A549 (cell line): Measurements from ENCODE around the gene PRDM5. TPM values are rescaled to one million over a fixed set of nuclear protein-coding genes. Genes with fewer than 3 reads are reported as not detected.

Experiments
- ATAC-seq, 2 experiments: fragments of 200-7000 bp in 1 of 2; fragments of >200 bp in 1 of 2; cut with Nextera tagmentation in 1 of 2; cut with Tn5 transposase in 1 of 2; 3 replicates each; pipeline versions ENCODE4 v1.8.0 to v1.9.1; 2018 to 2020; ENCODE audit warnings: mild to moderate bottlenecking in 1 of 2, moderate library complexity in 1 of 2
- CTCF ChIA-PET: fragments of 300-600 bp; sonication (Branson Sonifier 250); formaldehyde crosslinking; extraction: SDS; loops from one replicate; lab custom pipeline; 2021; ENCODE audit warnings: antibody characterized with exemption, inconsistent platforms; lab: Yijun Ruan, JAX
- POLR2A ChIA-PET: fragments of 350-600 bp; formaldehyde crosslinking; extraction: SDS; loops from one replicate; lab custom pipeline; 2021; ENCODE audit warnings: antibody characterized with exemption, inconsistent platforms; lab: Yijun Ruan, JAX
- DNase-seq, 2 experiments: peaks; one replicate each; pipeline versions ENCODE4 v3.0.0 to v3.0.0-alpha.2; 2011 to 2016; ENCODE audit warnings: low read depth in 1 of 2, low spot score in 1 of 2
- FAIRE-seq: peaks from 2 replicates; lab custom pipeline; 2011; peaks lifted over from hg19 to GRCh38; lab: Jason Lieb, UNC
- H3K27ac ChIP-seq, 2 experiments: fragments of >200 bp; sonication (Bioruptor Twin); formaldehyde crosslinking; 3 replicates each; pipeline ENCODE4 v1.5.1; 2016 to 2017
- H3K4me1 ChIP-seq: fragments of >200 bp; sonication (Bioruptor Twin); formaldehyde crosslinking; 3 replicates; pipeline ENCODE4 v1.6.1; 2016
- H3K4me2 ChIP-seq: fragments of >200 bp; sonication (Bioruptor Twin); formaldehyde crosslinking; 3 replicates; pipeline ENCODE4 v1.6.1; 2016
- H3K4me3 ChIP-seq: fragments of >200 bp; sonication (Bioruptor Twin); formaldehyde crosslinking; 3 replicates; pipeline ENCODE4 v1.5.1; 2016
- H3K9me3 ChIP-seq: fragments of >200 bp; sonication (Bioruptor Twin); formaldehyde crosslinking; 3 replicates; pipeline ENCODE4 v1.6.1; 2016
- BHLHE40 ChIP-seq: IDR thresholded peaks from 2 replicates; pipeline ENCODE4 v1.6.1; 2012; ENCODE audit warnings: low read depth, low read length, inconsistent platforms
- EHF ChIP-seq: fragments of 250-450 bp; sonication (Bioruptor Pico); IDR thresholded peaks from 2 replicates; pipeline ENCODE4 v1.5.0; 2020; ENCODE audit warnings: mild to moderate bottlenecking
- EP300 ChIP-seq, 2 experiments: fragments of >200 bp; sonication (Bioruptor Twin); formaldehyde crosslinking; IDR thresholded peaks; 2 replicates in 1 of 2; 3 replicates in 1 of 2; pipeline ENCODE4 v1.6.1; 2016 to 2017
- FOXS1 ChIP-seq: fragments of 250-450 bp; sonication (Bioruptor Pico); IDR thresholded peaks from 2 replicates; pipeline ENCODE4 v1.5.0; 2020; ENCODE audit warnings: mild to moderate bottlenecking, moderate library complexity
- GATA3 ChIP-seq: IDR thresholded peaks from 2 replicates; pipeline ENCODE4 v1.6.1; 2012; ENCODE audit warnings: borderline replicate concordance
- HDAC2 ChIP-seq: fragments of 200-600 bp; sonication (generic); IDR thresholded peaks from 2 replicates; pipeline ENCODE4 v1.6.1; 2016
- HOXB5 ChIP-seq: fragments of 250-450 bp; sonication (Bioruptor Pico); IDR thresholded peaks from 2 replicates; pipeline ENCODE4 v1.5.0; 2020; ENCODE audit warnings: mild to moderate bottlenecking, moderate library complexity
- JUNB ChIP-seq: fragments of >200 bp; sonication (Bioruptor Twin); formaldehyde crosslinking; IDR thresholded peaks from 2 replicates; pipeline ENCODE4 v1.6.1; 2016
- RAD21 ChIP-seq, 2 experiments: fragments of >200 bp in 1 of 2; sonication (Bioruptor Twin) in 1 of 2; formaldehyde crosslinking in 1 of 2; IDR thresholded peaks in 1 of 2; conservative IDR thresholded peaks in 1 of 2; 2 replicates in 1 of 2; 3 replicates in 1 of 2; pipeline ENCODE4 v1.6.1; 2012 to 2018; ENCODE audit warnings: inconsistent platforms in 1 of 2
- RARB ChIP-seq: fragments of 250-450 bp; sonication (Bioruptor Pico); IDR thresholded peaks from 2 replicates; pipeline ENCODE4 v1.8.0; 2021; ENCODE audit warnings: mild to moderate bottlenecking, moderate library complexity
- TFCP2L1 ChIP-seq: fragments of 250-450 bp; sonication (Bioruptor Pico); IDR thresholded peaks from 2 replicates; pipeline ENCODE4 v1.5.0; 2021; ENCODE audit warnings: mild to moderate bottlenecking
- TP53 ChIP-seq: fragments of 250-450 bp; sonication (Bioruptor Pico); IDR thresholded peaks from 2 replicates; pipeline ENCODE4 v1.5.0; 2021; ENCODE audit warnings: mild to moderate bottlenecking, moderate library complexity
- ZC3H11A ChIP-seq: fragments of 450-650 bp; IDR thresholded peaks from 2 replicates; pipeline ENCODE4 v1.6.1; 2014; ENCODE audit warnings: antibody characterized with exemption, mild to moderate bottlenecking
- ZFP36 ChIP-seq: fragments of 450-650 bp; IDR thresholded peaks from 2 replicates; pipeline ENCODE4 v1.6.1; 2014; ENCODE audit warnings: borderline replicate concordance; ENCODE audit not compliant: partially characterized antibody
- WGBS: methylation state at CpG from one replicate; pipeline ENCODE4 v1.1.6; 2017; ENCODE audit errors: missing lambda C conversion rate; 5-methylcytosine and 5-hydroxymethylcytosine counted together
- polyA plus RNA-seq, 4 experiments: library from polyadenylated mRNA; depleted of rRNA in 3 of 4; stranded (reverse); fragments of >200 nt; fragmentation: RNase III in 1 of 4; extraction: RNeasy Plus Mini Kit Qiagen cat#74134 plus additional on column Dnase treatment in 1 of 4; gene quantifications; 2 replicates in 3 of 4; 3 replicates in 1 of 4; pipeline ENCODE4 v1.2.3, GENCODE V29; 2011 to 2017
- TF ChIP-seq, protein P1 (sequence below): IDR thresholded peaks from 2 replicates; pipeline ENCODE4 v1.6.1; 2012
- TF ChIP-seq, protein P2 (sequence below): fragments of 450-650 bp; IDR thresholded peaks from 2 replicates; pipeline ENCODE4 v1.6.1; 2014; ENCODE audit warnings: antibody characterized with exemption
- TF ChIP-seq, protein P3 (sequence below): fragments of 250-450 bp; sonication (Bioruptor Pico); IDR thresholded peaks from 2 replicates; pipeline ENCODE4 v1.5.0; 2020; ENCODE audit warnings: low read depth, mild to moderate bottlenecking, moderate library complexity
- TF ChIP-seq, protein P4 (sequence below): fragments of 200-600 bp; sonication (generic); IDR thresholded peaks from 2 replicates; pipeline ENCODE4 v1.6.1; 2016; ENCODE audit warnings: antibody characterized with exemption, mild to moderate bottlenecking, moderate library complexity

Gene PRDM5
- polyA plus RNA-seq, 2 of the 4 experiments (the other 2 are of a cell fraction): 6.5 to 12.9 TPM

DNA sequence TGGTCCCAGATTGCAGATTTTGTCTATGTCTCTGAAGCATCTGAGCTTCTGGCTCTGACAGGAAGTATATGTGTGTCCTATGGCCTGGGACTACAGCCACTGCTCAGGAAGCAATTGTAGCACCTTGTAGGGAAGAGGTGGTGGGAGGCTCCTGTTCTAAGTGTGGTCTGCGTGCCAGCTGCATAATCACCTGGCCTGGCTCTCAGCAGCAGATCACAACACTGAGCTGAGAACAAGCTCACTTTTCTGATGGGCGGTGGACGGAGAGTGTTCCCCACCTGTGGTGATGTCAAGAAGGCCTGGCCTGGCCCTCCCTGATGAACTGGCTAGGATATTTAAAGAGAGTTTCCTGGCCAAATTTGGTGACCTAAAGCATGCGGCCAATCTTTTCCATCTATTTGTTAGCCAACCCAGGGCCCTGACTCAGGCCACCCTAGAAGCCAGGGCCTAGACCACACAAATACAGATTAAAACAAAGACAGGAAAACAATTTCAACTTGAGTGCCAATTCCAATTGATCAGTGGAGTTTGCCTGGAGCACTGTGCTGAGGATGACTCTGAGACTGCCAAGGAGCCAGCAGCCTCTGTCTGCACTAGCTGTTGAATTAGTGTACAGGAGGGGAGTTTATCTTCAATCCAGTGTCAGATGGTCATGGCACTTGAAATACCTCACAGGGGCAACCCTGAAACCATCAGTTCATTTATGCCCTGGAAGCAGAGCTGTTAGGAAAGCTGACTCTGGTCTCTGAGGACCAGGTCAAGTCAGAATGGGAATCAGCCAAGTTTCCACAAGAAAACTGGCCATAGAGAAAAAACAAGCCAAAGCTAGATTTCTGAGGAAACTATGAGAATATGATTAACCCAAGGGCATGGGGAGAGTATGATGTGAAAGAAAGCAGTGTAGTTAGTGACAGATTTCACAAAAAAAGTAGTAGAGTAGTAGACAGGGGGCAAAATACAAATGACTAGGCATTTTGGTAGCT lies 47.4 kb downstream of the PRDM5 start:
- no peak for ATAC-seq
- CTCF ChIA-PET: interaction anchor here (1.1 kb wide), 1 partner anchor 9 kb away, joined by 3 read pairs; no protein-coding TSS in a partner anchor

DNA sequence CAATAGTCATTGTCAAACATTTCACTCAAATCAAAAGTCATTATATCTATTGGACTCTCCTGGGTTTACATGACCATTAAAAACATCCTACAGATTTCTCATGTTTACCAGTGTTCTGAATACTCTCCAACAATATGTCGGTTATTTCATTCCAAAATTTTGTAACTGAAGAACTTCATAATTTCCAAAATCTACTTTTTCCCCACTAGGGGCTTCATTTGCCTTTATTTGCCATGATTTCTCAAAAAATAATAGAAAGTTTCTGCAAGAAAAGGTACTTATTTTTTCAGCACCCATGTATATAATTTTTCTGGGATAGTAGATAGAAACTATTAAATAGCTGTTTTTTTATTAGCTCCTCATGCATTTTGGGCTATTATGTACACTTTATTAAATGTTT lies 49.0 kb downstream of the PRDM5 start:
- no peak for ATAC-seq
- POLR2A ChIA-PET: no interaction called here
- WGBS: 87% methylated on average over 1 of the region's 1 CpG

More for the DNA sequence above, 47.4 kb downstream of the PRDM5 start:
- POLR2A ChIA-PET: no interaction called here
- FAIRE-seq (no peak), DNase-seq (no peak)
- Histone ChIP-seq H3K27ac (no peak overlapping the region), H3K4me3 (no peak overlapping the region), H3K4me1 (no peaks in the 10 kb centered on the region), H3K9me3 (no peaks in the 10 kb centered on the region), H3K4me2 (no peak overlapping the region)
- TF ChIP-seq ZFP36 (no peak), GATA3 (no peak), TFCP2L1 (CRISPR knock-in tag) (no peak), EHF (CRISPR knock-in tag) (no peak), RAD21 (conservative IDR thresholded peaks at IDR 0.05 in 1 of 2, IDR thresholded peaks at IDR 0.05 in 1 of 2) (no peak), ZC3H11A (no peak), HOXB5 (no peak), RARB (CRISPR knock-in tag) (no peak), HDAC2 (no peak)
- TF ChIP-seq, protein P1, sequence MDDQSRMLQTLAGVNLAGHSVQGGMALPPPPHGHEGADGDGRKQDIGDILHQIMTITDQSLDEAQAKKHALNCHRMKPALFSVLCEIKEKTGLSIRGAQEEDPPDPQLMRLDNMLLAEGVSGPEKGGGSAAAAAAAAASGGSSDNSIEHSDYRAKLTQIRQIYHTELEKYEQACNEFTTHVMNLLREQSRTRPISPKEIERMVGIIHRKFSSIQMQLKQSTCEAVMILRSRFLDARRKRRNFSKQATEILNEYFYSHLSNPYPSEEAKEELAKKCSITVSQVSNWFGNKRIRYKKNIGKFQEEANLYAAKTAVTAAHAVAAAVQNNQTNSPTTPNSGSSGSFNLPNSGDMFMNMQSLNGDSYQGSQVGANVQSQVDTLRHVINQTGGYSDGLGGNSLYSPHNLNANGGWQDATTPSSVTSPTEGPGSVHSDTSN: no peak
- TF ChIP-seq, protein P2, sequence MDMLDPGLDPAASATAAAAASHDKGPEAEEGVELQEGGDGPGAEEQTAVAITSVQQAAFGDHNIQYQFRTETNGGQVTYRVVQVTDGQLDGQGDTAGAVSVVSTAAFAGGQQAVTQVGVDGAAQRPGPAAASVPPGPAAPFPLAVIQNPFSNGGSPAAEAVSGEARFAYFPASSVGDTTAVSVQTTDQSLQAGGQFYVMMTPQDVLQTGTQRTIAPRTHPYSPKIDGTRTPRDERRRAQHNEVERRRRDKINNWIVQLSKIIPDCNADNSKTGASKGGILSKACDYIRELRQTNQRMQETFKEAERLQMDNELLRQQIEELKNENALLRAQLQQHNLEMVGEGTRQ: no peak
- TF ChIP-seq, protein P3, sequence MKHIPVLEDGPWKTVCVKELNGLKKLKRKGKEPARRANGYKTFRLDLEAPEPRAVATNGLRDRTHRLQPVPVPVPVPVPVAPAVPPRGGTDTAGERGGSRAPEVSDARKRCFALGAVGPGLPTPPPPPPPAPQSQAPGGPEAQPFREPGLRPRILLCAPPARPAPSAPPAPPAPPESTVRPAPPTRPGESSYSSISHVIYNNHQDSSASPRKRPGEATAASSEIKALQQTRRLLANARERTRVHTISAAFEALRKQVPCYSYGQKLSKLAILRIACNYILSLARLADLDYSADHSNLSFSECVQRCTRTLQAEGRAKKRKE: no peak
- WGBS: 97% methylated on average over 3 of the region's 4 CpGs

More for the DNA sequence above, 49.0 kb downstream of the PRDM5 start:
- Histone ChIP-seq H3K4me2 (no peak overlapping the region), H3K4me1 (no peaks in the 10 kb centered on the region; the same call in 2 of the 3 replicates), H3K9me3 (no peaks in the 10 kb centered on the region), H3K4me3 (no peak overlapping the region), H3K27ac (no peak overlapping the region)
- no peak for DNase-seq
- TF ChIP-seq TP53 (CRISPR knock-in tag) (no peak), JUNB (no peak), FOXS1 (CRISPR knock-in tag) (no peak), BHLHE40 (no peak), EP300 (IDR thresholded peaks at IDR 0.05) (no peak)
- TF ChIP-seq, protein P2: no peak
- TF ChIP-seq, protein P4, sequence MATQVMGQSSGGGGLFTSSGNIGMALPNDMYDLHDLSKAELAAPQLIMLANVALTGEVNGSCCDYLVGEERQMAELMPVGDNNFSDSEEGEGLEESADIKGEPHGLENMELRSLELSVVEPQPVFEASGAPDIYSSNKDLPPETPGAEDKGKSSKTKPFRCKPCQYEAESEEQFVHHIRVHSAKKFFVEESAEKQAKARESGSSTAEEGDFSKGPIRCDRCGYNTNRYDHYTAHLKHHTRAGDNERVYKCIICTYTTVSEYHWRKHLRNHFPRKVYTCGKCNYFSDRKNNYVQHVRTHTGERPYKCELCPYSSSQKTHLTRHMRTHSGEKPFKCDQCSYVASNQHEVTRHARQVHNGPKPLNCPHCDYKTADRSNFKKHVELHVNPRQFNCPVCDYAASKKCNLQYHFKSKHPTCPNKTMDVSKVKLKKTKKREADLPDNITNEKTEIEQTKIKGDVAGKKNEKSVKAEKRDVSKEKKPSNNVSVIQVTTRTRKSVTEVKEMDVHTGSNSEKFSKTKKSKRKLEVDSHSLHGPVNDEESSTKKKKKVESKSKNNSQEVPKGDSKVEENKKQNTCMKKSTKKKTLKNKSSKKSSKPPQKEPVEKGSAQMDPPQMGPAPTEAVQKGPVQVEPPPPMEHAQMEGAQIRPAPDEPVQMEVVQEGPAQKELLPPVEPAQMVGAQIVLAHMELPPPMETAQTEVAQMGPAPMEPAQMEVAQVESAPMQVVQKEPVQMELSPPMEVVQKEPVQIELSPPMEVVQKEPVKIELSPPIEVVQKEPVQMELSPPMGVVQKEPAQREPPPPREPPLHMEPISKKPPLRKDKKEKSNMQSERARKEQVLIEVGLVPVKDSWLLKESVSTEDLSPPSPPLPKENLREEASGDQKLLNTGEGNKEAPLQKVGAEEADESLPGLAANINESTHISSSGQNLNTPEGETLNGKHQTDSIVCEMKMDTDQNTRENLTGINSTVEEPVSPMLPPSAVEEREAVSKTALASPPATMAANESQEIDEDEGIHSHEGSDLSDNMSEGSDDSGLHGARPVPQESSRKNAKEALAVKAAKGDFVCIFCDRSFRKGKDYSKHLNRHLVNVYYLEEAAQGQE: no peak
- FAIRE-seq: no peak
- CTCF ChIA-PET: no interaction called here
